Left ventricle myocardium inferior (tissue), 1 donor: ENCODE results near the gene LRP8. TPM values are rescaled to one million over a fixed set of nuclear protein-coding genes. Genes with fewer than 3 reads are reported as not detected.

Experiments
- DNase-seq: peaks from one replicate; pipeline ENCODE4 v3.0.0-alpha.2; 2020
- H3K27ac ChIP-seq: fragments of 200-600 bp; replicated peaks from 2 replicates; pipeline ENCODE4 v1.8.0; 2021
- H3K27me3 ChIP-seq: fragments of 200-600 bp; 2 replicates; pipeline ENCODE4 v1.8.0; 2021; ENCODE audit warnings: low read depth
- H3K36me3 ChIP-seq: fragments of 200-600 bp; 2 replicates; pipeline ENCODE4 v1.8.0; 2021
- H3K4me1 ChIP-seq: fragments of 200-600 bp; 2 replicates; pipeline ENCODE4 v1.8.0; 2021
- H3K4me3 ChIP-seq: fragments of 200-600 bp; 2 replicates; pipeline ENCODE4 v1.8.0; 2021; ENCODE audit warnings: mild to moderate bottlenecking, moderate library complexity
- H3K9me3 ChIP-seq: fragments of 200-600 bp; replicated peaks from 2 replicates; pipeline ENCODE4 v1.8.0; 2021
- intact Hi-C: fragments of 100-400 bp; cut with micrococcal nuclease; formaldehyde crosslinking; loops from one replicate; pipeline ENCODE4 v1.11.0; 2022
- total RNA-seq: library from RNA; stranded (reverse); fragmentation: NEBNext Ultra II Directional; extraction: Animal tissue kit (Norgen Biotek cat#: 25700); gene quantifications from one replicate; pipeline ENCODE4 v1.2.1, GENCODE V29; 2021
- TF ChIP-seq, protein P1 (sequence below): fragments of 200-600 bp; IDR thresholded peaks from 2 replicates; pipeline ENCODE4 v1.8.0; 2021; ENCODE audit warnings: antibody characterized with exemption, mild to moderate bottlenecking, borderline replicate concordance
- donor health status: DM: no; HTN: yes; CAD: no; lungs with severe emphysema.

The LRP8 gene
- total RNA-seq, 1 donor from 2014 or later: 1.8 TPM

DNA sequence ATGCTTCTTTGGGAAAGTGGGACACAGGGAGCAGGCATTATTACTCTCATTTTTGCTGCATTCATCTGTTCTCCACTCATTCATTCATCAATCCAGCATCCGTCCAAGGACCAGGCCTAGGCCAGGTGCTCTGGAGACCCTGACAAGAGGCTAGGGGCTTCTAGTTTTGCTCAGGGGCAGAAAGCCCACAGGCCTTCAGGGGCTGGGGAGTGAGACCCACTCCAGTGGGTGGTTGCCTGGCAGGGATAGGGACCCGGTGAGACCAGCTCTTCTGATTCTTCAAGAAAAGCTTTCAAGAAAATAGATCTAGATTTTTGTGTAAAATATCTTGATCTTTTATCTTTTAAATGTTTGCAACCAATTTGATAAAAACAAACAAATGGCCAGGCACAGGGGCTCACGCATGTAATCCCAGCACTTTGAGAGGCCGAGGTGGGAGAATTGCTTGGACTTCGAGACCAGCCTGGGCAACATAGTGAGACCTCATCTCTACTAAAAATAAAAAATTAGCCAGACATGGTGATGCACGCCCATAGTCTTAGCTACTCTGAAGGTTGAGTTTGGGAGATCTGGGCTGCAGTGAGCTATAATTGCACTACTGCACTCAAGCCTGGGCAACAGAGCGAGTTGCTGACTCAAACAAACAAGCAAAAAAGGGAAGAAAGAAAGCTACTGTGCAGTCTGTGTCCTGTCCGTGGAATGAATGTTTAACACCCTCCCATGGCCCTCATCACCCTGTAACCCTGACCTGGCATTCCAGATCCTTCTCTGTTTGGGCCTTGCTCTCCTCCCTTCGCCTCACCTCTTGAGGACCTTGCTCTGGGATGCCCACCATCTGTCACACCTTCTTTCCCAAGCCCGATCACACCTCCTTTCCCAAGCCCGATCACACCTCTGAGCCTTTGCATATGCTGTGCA lies 17.3 kb upstream of the LRP8 start:
- intact Hi-C loops: no loop called here
- TF ChIP-seq, protein P1, sequence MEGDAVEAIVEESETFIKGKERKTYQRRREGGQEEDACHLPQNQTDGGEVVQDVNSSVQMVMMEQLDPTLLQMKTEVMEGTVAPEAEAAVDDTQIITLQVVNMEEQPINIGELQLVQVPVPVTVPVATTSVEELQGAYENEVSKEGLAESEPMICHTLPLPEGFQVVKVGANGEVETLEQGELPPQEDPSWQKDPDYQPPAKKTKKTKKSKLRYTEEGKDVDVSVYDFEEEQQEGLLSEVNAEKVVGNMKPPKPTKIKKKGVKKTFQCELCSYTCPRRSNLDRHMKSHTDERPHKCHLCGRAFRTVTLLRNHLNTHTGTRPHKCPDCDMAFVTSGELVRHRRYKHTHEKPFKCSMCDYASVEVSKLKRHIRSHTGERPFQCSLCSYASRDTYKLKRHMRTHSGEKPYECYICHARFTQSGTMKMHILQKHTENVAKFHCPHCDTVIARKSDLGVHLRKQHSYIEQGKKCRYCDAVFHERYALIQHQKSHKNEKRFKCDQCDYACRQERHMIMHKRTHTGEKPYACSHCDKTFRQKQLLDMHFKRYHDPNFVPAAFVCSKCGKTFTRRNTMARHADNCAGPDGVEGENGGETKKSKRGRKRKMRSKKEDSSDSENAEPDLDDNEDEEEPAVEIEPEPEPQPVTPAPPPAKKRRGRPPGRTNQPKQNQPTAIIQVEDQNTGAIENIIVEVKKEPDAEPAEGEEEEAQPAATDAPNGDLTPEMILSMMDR: no peak
- H3K4me3 ChIP-seq: no peak overlapping the region
- no peaks in the 10 kb centered on the region for H3K9me3 ChIP-seq
- no peaks in the 10 kb centered on the region for H3K36me3 ChIP-seq
- no peak overlapping the region for H3K27ac ChIP-seq
- H3K4me1 ChIP-seq: no peaks in the 10 kb centered on the region
- peaks cover 28% of the 10 kb centered on the region for H3K27me3 ChIP-seq
- DNase-seq: no peak

DNA sequence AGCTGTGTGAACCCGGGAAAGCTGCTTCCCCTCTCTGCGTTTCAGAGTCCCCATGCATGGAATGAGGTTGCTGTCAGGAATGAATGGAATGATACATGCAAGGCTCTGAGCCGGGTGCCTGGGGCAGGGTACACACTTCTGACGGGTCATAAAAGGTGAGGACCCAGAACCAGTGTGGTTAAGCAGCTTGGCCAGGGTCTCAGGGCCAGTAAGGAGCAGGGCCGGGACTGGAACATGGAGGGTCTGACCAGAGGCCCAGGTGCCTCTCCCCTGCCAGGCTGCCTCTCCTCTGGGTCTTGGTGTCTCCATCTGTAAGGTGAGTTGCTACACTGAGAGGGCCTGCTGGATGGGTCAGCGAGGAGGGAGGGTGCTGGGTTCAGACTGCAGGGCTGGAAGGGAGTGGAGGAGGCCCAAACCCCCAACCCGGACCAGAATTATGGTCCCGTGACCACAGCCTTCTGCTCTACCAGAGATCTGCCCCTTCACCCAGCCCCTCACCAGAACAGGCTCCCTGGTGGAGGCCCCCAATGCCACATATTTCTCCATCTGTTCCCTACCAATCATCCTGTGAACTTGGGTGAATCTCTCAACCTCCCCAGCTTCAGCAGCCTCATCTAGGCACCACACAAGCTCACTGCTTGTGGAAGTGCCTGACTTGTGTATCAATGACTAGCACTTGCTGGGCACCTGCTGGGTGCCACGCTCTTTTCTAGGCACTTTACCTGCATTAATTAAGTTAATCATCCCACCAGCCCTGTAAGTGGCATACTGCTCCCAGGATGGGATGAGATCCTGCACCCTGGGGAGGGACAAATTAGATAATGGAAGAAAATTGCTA lies 16.2 kb upstream of the LRP8 start:
- Histone ChIP-seq H3K4me1 (no peaks in the 10 kb centered on the region), H3K36me3 (no peaks in the 10 kb centered on the region), H3K27ac (no peak overlapping the region), H3K9me3 (no peaks in the 10 kb centered on the region), H3K27me3 (peaks cover 38% of the 10 kb centered on the region), H3K4me3 (no peak overlapping the region)
- TF ChIP-seq, protein P1: no peak
- no peak for DNase-seq
- intact Hi-C loops: no loop called here

DNA sequence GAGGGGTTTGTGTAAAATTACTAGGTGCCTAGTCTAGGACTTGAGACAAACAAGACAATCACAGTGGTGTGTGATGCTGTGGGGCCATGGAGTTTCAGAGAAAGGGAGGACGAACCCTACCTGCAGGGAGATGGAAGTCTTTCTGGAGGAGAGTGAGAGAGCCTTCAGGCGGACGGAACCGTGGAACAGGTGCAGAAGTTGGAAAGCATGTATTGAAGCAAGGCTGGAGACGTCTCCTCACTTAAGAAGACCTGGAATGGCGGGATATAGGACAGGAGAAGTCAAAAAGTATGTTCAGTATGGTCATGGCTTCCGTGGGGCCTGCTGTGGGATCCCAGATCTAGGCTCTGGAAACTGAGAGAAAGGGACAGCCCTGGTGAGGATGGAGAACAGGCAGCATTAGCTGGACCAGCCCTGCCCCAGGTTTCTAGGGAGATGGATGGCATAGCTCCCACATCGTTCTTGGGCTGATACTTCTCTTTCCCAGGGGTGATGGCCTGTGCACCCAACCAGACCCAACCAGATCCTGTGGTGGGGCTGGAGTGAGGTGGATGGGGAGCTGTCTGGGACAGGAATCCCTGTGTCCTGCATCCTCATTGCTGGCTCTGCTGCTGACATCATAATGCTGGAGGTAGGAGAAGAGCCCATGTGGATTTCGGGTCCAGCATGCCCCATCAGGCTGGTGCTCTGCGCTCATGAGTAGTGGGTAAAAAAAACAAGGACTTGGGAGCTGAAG lies 15.0 kb upstream of the LRP8 start:
- TF ChIP-seq, protein P1: no peak
- no peak for DNase-seq
- H3K36me3 ChIP-seq: no peaks in the 10 kb centered on the region
- no peaks in the 10 kb centered on the region for H3K4me1 ChIP-seq
- no peaks in the 10 kb centered on the region for H3K9me3 ChIP-seq
- H3K4me3 ChIP-seq: no peak overlapping the region
- peaks cover 46% of the 10 kb centered on the region for H3K27me3 ChIP-seq
- H3K27ac ChIP-seq: no peak overlapping the region
- intact Hi-C loops: no loop called here

DNA sequence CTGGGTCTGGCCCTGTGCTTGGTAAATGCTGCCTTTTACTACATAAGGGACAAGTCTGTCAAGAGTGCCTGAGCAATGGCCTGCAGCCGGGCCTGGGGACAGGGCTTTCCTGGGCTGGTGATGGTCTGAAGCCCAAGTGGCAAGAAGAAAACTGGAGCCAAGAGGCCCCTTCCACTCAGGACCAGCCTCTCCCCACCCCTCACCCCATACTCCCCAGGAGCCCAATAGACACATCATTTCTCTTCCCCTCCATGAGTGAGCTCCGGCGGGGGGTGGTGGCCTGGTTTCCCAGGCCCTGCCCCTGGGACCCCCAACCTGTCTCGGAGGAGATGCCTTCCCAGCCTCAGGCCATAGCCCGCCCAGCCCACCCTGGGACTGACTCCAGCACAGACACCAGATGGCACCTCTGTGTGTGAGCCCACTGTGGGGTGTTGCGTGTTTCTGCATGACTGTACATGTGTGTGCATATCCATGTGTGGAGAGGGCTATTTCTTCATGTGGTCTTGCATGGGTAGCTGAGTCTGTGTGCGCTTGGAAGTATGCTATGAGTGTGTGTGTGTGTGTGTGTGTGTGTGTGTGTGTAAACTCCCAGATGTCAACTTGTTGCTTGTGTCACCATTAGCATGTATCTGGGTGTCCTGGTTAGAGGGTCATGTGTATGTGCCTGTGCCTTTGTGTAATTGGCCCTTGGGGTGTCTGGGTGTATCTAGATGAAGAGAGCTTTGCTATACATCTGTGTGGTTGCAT lies 14.3 kb upstream of the LRP8 start:
- DNase-seq: no peak
- Histone ChIP-seq H3K36me3 (no peaks in the 10 kb centered on the region), H3K4me3 (no peak overlapping the region), H3K27ac (no peak overlapping the region), H3K27me3 (peaks cover 51% of the 10 kb centered on the region), H3K4me1 (no peaks in the 10 kb centered on the region), H3K9me3 (no peaks in the 10 kb centered on the region)
- TF ChIP-seq, protein P1: no peak
- intact Hi-C loops: no loop called here
